K562 (cell line): ENCODE measurements around the gene ACKR2. TPM values are rescaled to one million over a fixed set of nuclear protein-coding genes. Genes with fewer than 3 reads are reported as not detected.
A peak's percentile ranks its signal among the peaks of the same experiment; 100 is the strongest.

Experiments used
- ATAC-seq: fragments of 200-7000 bp; cut with Tn5 transposase; 3 replicates; pipeline ENCODE4 v1.9.1; 2020; ENCODE audit warnings: moderate library complexity
- BruUV-seq: library from RNA; stranded (reverse); fragments of 400-500 nt; replicated peaks from 2 replicates; lab custom pipeline; 2021; lab: Mats Ljungman, UMichigan
- CTCF ChIA-PET: fragments of 300-600 bp; formaldehyde crosslinking; extraction: SDS; loops from one replicate; lab custom pipeline; 2021; ENCODE audit warnings: low intra/inter-chr PET ratio; lab: Yijun Ruan, JAX
- POLR2A ChIA-PET: fragments of 300-600, 350-650 bp; sonication (Branson Sonifier 250); formaldehyde crosslinking; extraction: SDS; loops from one replicate; lab custom pipeline; 2021; ENCODE audit warnings: antibody characterized with exemption, inconsistent platforms; lab: Yijun Ruan, JAX
- DNase-seq, 4 experiments: peaks; one replicate each; pipeline versions ENCODE4 v3.0.0 to v3.0.0-alpha.2; 2011 to 2018; ENCODE audit warnings: low spot score in 3 of 4, mixed read lengths in 3 of 4; ENCODE audit errors: extremely low read depth in 1 of 4
- FAIRE-seq: peaks from 2 replicates; lab custom pipeline; 2011; peaks lifted over from hg19 to GRCh38; lab: Jason Lieb, UNC
- H2AFZ ChIP-seq: 2 replicates; pipeline ENCODE4 v1.6.0; 2011; ENCODE audit warnings: low read depth, low read length, control low read depth, inconsistent platforms
- H3K27ac ChIP-seq: fragments of 200-600 bp; 3 replicates; pipeline ENCODE4 v1.8.0; 2011; ENCODE audit warnings: low read depth, mild to moderate bottlenecking, control low read depth, inconsistent platforms, low read length, moderate library complexity, mixed read lengths; ENCODE audit errors: extremely low read depth
- H3K27me3 ChIP-seq, 2 experiments: fragments of 300-600 bp in 1 of 2; 2 replicates in 1 of 2; 3 replicates in 1 of 2; pipeline versions ENCODE4 v1.6.0 to v1.8.0; 2011; ENCODE audit warnings: inconsistent platforms in 2 of 2, low read length in 2 of 2, mild to moderate bottlenecking in 1 of 2, mixed read lengths in 1 of 2, moderate library complexity in 1 of 2; ENCODE audit not compliant: control insufficient read depth in 2 of 2, insufficient read depth in 2 of 2
- H3K36me3 ChIP-seq: fragments of 300-600 bp; 3 replicates; pipeline ENCODE4 v1.8.0; 2011; ENCODE audit warnings: mild to moderate bottlenecking, low read length, inconsistent platforms; ENCODE audit not compliant: control insufficient read depth, insufficient read depth
- H3K4me1 ChIP-seq, 2 experiments: fragments of 200-600 bp in 1 of 2; replicated peaks in 1 of 2; 2 replicates in 1 of 2; 3 replicates in 1 of 2; pipeline versions ENCODE4 v1.5.1 to v1.8.0; 2011; ENCODE audit warnings: inconsistent platforms in 2 of 2, low read length in 2 of 2, mild to moderate bottlenecking in 1 of 2, mixed read lengths in 1 of 2, moderate library complexity in 1 of 2; ENCODE audit not compliant: control insufficient read depth in 2 of 2, insufficient read depth in 2 of 2
- H3K4me2 ChIP-seq: 2 replicates; pipeline ENCODE4 v1.6.1; 2011; ENCODE audit warnings: low read length, control low read depth, inconsistent platforms, mixed read lengths; ENCODE audit not compliant: insufficient read depth
- H3K4me3 ChIP-seq: fragments of 200-600 bp; sonication (generic), shearing (Covaris generic); 2 replicates; pipeline ENCODE4 v1.5.1; 2016; ENCODE audit warnings: control low read depth, inconsistent platforms
- H3K79me2 ChIP-seq: fragments of 200-600 bp; 3 replicates; pipeline ENCODE4 v1.8.0; 2011; ENCODE audit warnings: low read length, inconsistent platforms; ENCODE audit not compliant: control insufficient read depth, insufficient read depth
- H3K9ac ChIP-seq, 2 experiments: 2 replicates each; pipeline versions ENCODE4 v1.6.0 to v1.6.1; 2011; ENCODE audit warnings: low read depth in 2 of 2, low read length in 2 of 2, control low read depth in 1 of 2, inconsistent platforms in 1 of 2, mild to moderate bottlenecking in 1 of 2, mixed read lengths in 1 of 2; ENCODE audit not compliant: insufficient read depth in 1 of 2
- H3K9me1 ChIP-seq: one replicate; pipeline ENCODE4 v1.6.0; 2011; ENCODE audit warnings: inconsistent platforms, mild to moderate bottlenecking, low read length, moderate library complexity; ENCODE audit not compliant: control insufficient read depth, insufficient read depth
- H3K9me3 ChIP-seq: replicated peaks from 2 replicates; pipeline ENCODE4 v1.5.1; 2011; ENCODE audit warnings: low read depth, low read length, inconsistent platforms; ENCODE audit not compliant: control insufficient read depth, insufficient read depth
- H4K20me1 ChIP-seq: replicated peaks from 2 replicates; pipeline ENCODE4 v1.6.1; 2011; ENCODE audit warnings: low read length, inconsistent platforms, mixed read lengths; ENCODE audit not compliant: control insufficient read depth, insufficient read depth
- FOXM1 ChIP-seq, 2 experiments: fragments of 450-650 bp in 1 of 2; sonication (generic) in 1 of 2; formaldehyde crosslinking in 1 of 2; IDR thresholded peaks; 2 replicates each; pipeline versions ENCODE4 v1.6.1 to v1.9.0; 2017 to 2022; ENCODE audit warnings: low read depth in 2 of 2, mild to moderate bottlenecking in 2 of 2, missing genetic modification reagents in 1 of 2, moderate library complexity in 1 of 2
- GTF2B ChIP-seq: IDR thresholded peaks from 2 replicates; pipeline ENCODE4 v1.6.1; 2011; ENCODE audit not compliant: insufficient read length; ENCODE audit errors: extremely low read depth
- HDAC6 ChIP-seq: IDR thresholded peaks from 2 replicates; pipeline ENCODE4 v1.6.1; 2012; ENCODE audit warnings: low read depth, mild to moderate bottlenecking, control low read depth, inconsistent platforms, low read length, moderate library complexity
- MYBL2 ChIP-seq, 2 experiments: fragments of 450-650 bp in 1 of 2; sonication (generic) in 1 of 2; formaldehyde crosslinking in 1 of 2; IDR thresholded peaks; 2 replicates each; pipeline versions ENCODE4 v1.6.1 to v1.8.1; 2017 to 2022; ENCODE audit warnings: borderline replicate concordance in 1 of 2, inconsistent platforms in 1 of 2, low read depth in 1 of 2, mild to moderate bottlenecking in 1 of 2, missing genetic modification reagents in 1 of 2, moderate library complexity in 1 of 2
- PATZ1 ChIP-seq: fragments of 250-450 bp; sonication (Bioruptor Pico); IDR thresholded peaks from 2 replicates; pipeline ENCODE4 v1.5.0; 2020; ENCODE audit warnings: mild to moderate bottlenecking, borderline replicate concordance
- POLR2H ChIP-seq: IDR thresholded peaks from 2 replicates; pipeline ENCODE4 v1.6.1; 2016; ENCODE audit warnings: missing genetic modification characterization, low read depth, mild to moderate bottlenecking, control low read depth, missing compliant biosample characterization, moderate library complexity
- ZBTB1 ChIP-seq: sonication (generic); formaldehyde crosslinking; IDR thresholded peaks from 2 replicates; pipeline ENCODE4 v1.8.1; 2023; ENCODE audit warnings: missing genetic modification reagents, low read depth, mild to moderate bottlenecking, borderline replicate concordance
- ZNF263 ChIP-seq: sonication (generic); formaldehyde crosslinking; IDR thresholded peaks from 2 replicates; pipeline ENCODE4 v1.8.0; 2022; ENCODE audit warnings: mild to moderate bottlenecking, missing genetic modification reagents, borderline replicate concordance
- WGBS: fragments of 100-300 bp; shearing (Covaris generic); methylation state at CpG from one replicate; pipeline ENCODE4 v1.1.6; 2016; ENCODE audit warnings: low coverage, mixed read lengths; ENCODE audit not compliant: insufficient coverage; ENCODE audit errors: missing lambda C conversion rate; 5-methylcytosine and 5-hydroxymethylcytosine counted together
- in situ Hi-C: fragments of 300-500 bp; cut with MboI; formaldehyde crosslinking; loops from 4 replicates; pipeline ENCODE4 v1.15.0; 2018; ENCODE audit warnings: inconsistent platforms, mixed read lengths
- intact Hi-C: fragments of 100-400 bp; cut with micrococcal nuclease; formaldehyde crosslinking; loops from 2 replicates; pipeline ENCODE4 v1.14.2; 2022
- polyA plus RNA-seq, 8 experiments: library from polyadenylated mRNA; depleted of rRNA in 4 of 8; stranded (reverse) in 5 of 8; unstranded in 3 of 8; fragments of >200 nt; fragmentation: Nextera tagmentation in 2 of 8; fragmentation: Illumina TruSeq in 1 of 8; extraction: Ambion mirVana in 2 of 8; extraction: Trizol in 1 of 8; gene quantifications; 2 replicates each; pipeline versions ENCODE4 v1.2.1 to v1.2.3, GENCODE V29; 2011 to 2014; ENCODE audit warnings: inconsistent platforms in 1 of 8, missing spikeins in 1 of 8
- total RNA-seq, 7 experiments: library from RNA; depleted of rRNA in 6 of 7; stranded (reverse); fragments of >200 nt in 6 of 7; fragmentation: Illumina TruSeq in 2 of 7; extraction: Trizol in 2 of 7; gene quantifications; 2 replicates each; pipeline versions ENCODE4 v1.2.1 to v1.2.3, GENCODE V29; 2011 to 2021; ENCODE audit warnings: low replicate concordance in 1 of 7

ACKR2 gene
- total and polyA plus RNA-seq, 9 of the 15 experiments (the other 6 are each of a cell fraction or from before 2014, with no cell fraction given) = 0.03 to 0.69 (median 0.25) TPM; not detected in 1

- Histone ChIP-seq H3K4me3 (no peak overlapping the region), H3K9ac (no peak overlapping the region), H3K4me2 (no peak overlapping the region), H3K36me3 (no peaks in the 10 kb centered on the region), H3K9me1 (no peaks in the 10 kb centered on the region), H3K27me3 (peaks cover 18 to 19% of the 10 kb centered on the region in 2 experiments), H4K20me1 (no peaks in the 10 kb centered on the region), H3K27ac (no peak overlapping the region), H3K9me3 (no peaks in the 10 kb centered on the region), H3K79me2 (no peaks in the 10 kb centered on the region), H3K4me1 (no peaks in the 10 kb centered on the region), H2AFZ (no peak overlapping the region)
- ATAC-seq (peak; percentile 36; the same call in 1 of the 3 replicates), DNase-seq (no peak), FAIRE-seq (no peak)
- in situ Hi-C loops (no loop called here), intact Hi-C loops (no loop called here)
- BruUV-seq = no TSS peak
- CTCF ChIA-PET = no interaction called here
- no peak for TF ChIP-seq HDAC6
- TF ChIP-seq MYBL2 (IDR thresholded peaks at IDR 0.05; ENCODE audit: low read depth) = peak; percentile 52; the same call in 1 of the 2 replicates
- TF ChIP-seq MYBL2 (CRISPR knock-in tag; IDR thresholded peaks at IDR 0.05; ENCODE audit: borderline replicate concordance) = no peak
- TF ChIP-seq ZNF263 (CRISPR knock-in tag) = no peak
- TF ChIP-seq ZBTB1 (CRISPR knock-in tag) = no peak
- TF ChIP-seq GTF2B = no peak
- TF ChIP-seq FOXM1 (IDR thresholded peaks at IDR 0.05; ENCODE audit: low read depth) = peak; percentile 72
- TF ChIP-seq FOXM1 (CRISPR knock-in tag; IDR thresholded peaks at IDR 0.05; ENCODE audit: low read depth) = no peak
- no peak for TF ChIP-seq POLR2H
- no peak for TF ChIP-seq PATZ1 (CRISPR knock-in tag)
- POLR2A ChIA-PET = interaction anchor here (0.7 to 1.0 kb wide), 2 partner anchors 13 to 17 kb away, joined by 3 read pairs; no protein-coding TSS in a partner anchor
- WGBS = 2% methylated on average over 2 of the region's 2 CpGs
Observed at GRCh38 chr3:42763021-42763420, 46.2 kb upstream of the ACKR2 start.
